ENCODE results near the gene KAT7.

The KAT7 gene

DNA sequence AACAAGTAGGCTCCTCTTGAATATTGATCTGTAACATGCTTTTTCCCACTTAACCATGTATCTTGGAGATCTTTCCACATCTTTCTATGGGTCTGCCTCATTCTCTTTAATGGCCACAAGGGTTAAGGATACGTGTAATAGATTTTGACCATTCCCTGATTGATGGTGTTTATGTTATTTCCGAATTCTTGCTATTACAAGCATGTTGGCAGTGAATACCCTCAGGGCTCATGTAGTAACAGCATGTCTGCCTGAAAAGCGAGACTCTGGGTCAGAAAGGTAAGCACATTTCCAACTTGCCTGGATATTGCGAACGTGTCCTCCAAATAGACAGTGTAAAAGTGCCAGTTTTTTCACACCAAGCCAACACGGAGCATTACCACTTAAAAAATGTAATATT lies 54.4 kb downstream of the KAT7 start:
- DNase-seq (ENCODE audit: low spot score), result no peak

DNA sequence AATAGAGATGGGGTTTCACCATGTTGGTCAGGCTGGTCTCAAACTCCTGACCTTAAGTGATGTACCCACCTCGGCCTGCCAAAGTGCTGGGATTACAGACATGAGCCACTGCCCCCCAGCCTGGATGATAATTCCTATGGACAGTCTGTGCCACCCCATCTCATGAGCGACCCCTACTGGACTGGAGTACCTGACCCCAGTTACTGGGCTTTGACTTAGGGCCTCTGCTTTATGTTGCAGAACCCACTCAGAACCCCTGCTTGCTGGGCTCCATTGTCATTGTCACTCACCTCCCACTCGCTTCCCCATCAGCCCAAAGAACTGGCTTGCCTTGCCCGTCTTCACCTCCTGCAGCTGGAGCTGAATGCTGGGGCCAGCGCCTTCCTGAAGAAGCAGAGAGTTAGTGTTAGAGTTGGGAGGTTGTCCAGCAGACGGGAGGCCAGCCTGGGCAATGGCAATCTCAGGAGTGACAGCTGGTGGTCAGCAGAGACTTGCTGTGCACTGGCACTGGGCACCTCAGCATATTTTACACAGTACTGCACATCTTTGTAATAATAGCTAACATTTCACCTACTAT lies 55.4 kb downstream of the KAT7 start:
- no peak for DNase-seq (ENCODE audit: low spot score)

DNA sequence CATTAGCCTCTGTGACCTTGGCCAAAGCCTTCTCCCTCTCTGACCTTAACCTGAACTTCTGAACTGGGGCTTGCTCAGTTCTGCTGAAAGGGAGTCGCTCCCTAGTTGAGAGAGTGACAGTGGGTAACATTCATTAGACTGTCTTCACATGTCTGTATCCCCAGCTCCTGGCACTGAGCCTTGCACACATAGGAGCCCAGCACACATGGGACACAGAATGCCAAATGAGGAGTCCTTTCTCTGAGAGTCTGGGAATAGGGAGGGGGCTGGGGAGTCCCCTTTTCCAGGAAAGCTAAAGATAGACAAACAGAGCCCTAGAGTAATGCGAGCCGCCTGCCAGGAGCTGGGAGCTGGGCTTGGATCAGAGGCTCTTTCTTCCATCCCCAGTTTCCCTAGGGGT lies 56.8 kb downstream of the KAT7 start:
- DNase-seq (ENCODE audit: low spot score), result peak; percentile 26

DNA sequence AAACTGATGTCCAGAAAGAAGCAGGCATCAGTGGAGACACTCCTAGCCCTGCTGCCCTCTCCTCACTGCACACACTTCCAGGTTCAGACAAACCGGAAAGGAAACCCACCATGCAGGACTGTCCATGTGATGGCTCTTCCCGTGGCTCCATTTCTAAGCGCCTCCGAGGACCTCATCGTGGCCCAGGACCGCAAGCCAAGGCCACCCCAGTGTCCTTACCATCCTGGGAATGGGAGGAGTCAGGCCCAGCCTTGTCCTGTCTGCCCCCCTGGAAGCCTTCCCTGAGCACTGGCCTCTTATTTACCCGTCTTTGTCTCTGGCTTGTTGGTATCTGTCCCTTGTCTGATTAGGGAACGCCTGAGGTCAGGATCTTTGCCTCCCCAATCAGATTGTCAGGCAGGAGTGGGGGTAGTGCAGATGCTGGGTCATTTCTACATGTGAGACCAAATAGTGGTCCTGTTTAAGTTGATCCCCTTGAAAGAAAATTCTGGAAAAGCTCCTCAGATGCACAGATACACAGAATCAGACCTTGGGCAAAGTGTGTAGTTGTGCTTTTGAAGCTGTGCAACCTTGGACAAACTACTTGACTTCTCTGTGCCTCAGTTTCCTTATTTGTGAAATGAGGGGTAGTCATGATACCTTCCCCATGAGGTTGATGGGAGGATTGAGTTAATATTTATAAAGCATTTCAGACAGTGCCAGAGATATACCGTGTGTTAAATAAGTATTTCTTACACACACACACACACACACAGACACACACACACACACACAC lies 58.6 kb downstream of the KAT7 start:
- no peak for DNase-seq (ENCODE audit: low spot score)

DNA sequence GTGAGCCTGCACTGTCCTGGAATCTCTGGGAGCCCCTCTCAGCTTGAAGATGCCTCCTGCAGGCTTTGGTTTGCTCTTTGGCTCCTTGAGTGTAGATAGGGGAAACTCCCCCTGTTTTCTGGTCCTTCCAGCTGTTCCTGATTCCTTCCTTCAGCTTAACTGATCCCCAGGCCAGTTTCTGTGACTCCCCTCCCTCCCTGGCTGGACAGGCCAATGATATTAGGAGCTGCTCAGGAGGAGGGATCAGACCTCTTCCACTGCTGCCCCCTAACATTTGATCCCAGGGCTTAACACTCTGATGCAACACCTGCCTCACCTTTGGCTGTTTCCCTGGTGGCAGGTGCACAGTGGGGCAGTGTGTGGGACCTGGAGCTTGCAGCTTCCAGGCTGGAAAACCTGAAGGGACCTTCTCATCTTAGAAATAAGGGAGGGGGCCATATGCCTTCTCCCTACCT lies 59.6 kb downstream of the KAT7 start, which contains the start of gene TAC4:
Gene TAC4 (minus strand): TSS at position 51 of the 455 bp plus-strand sequence. CDS start 52 bp downstream, outside the sequence.
- DNase-seq (ENCODE audit: low spot score), result no peak

DNA sequence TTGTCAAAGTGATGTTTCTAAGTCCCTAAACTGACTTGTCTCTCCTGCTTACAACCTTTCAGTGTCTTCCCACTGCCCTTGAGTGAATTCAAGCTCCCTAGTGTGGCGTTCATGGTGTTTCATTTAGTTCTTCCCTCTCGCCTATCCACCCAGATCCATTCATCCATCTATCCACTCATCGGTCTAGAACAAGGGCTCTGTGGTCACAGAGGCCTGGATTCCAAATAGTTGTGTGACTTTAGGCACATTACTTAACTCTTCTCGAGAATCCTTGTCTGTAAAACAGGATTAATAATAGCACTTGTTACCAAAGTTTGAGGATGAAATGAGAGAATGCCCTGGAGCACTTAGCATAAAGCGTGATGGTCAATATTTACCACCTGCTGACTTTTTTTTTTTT lies 60.3 kb downstream of the KAT7 start:
- DNase-seq (ENCODE audit: low spot score), result no peak

DNA sequence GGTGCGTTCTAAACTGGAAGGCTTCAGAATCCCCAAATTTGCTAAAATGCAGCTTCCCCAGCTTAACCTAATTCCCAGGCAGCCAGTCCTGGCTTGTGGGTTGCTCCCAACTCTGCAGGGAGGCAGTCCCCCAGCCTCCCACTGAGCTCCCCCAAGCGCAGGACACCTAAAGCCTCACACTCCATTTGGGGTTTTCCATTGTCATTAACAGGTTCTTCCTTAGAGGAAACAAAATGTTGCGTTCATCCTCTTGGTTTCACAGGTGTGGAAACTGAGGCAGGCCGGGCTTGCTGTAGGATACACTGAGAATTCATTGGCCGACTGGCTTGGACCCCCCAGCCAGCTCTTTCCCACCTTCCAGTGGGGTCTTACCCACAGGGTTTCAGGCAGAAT lies 61.7 kb downstream of the KAT7 start:
- no peak for DNase-seq (ENCODE audit: low spot score)

DNA sequence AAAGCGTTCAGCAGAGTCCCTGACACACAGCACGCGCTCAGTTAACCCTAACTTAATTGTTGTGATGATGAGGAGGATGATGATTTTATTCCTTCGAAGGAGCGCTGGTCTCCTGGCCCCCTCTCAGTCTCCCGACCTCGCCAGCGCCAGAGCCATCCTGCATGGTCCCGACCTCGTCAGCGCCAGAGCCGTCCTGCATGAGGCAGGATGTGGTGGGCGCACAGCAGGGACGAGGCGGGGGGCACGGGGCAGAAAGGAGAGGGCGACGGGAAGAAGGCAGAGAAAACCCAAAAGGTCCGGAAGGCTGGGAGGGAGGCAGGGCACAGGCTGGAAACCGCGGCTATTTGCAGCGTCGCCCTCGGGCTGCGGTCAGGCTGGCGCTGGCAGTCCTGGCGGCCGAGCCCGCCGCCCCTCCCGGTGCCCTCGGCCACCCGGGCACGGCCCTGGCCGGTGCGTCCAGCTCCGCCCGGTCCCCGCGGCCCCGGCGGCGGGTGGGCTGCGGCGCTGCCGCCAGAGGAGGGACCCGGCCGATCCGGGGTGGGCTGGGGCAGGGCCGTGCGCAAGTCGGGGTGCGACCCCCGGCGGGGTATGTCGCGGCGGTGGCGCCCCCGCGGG lies 62.4 kb downstream of the KAT7 start:
- no peak for DNase-seq (ENCODE audit: low spot score)

DNA sequence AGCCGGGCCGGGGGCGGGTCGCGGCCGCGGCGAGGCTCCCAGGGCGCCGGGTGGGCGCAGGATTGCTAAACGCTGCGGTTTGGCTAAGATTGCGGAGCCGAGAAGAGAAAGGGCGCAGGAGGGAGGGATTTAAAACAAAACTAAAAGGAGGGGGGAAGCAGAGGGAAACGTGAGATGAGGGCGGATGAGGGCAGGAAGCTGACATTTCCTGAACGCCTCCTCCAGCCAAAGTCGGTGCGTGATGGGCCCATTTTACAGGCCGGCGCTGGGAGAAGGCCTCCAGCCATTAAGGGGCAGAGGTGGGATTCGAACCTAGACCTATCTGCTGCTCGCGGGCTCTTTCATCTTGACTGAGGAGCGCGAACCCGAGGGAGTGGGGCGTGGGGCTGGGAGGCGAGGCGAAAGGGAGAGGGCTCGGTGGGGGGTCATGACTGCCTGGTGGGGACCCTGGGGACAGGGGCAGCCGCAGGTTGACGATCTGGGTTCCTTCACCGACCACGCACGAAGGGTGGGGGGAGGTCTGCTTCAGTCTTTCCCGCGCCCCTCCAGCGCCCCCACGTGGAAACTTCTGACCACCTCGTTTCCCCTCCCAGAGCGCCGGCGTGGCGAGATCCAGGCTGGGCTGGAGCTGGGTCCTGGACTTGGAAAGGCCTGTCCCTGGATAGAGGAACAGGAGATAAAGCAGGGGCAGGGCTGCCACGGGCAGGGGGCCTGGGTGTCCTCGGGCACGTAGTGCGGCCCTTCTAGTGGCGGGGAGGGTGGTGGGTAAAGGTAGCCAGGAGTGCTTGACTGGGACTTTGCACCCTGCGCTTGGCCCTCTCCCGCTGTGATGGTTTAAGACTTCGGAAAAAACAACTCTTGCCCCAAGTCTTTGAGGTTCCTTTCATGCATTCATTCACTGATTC lies 63.2 kb downstream of the KAT7 start:
- DNase-seq (ENCODE audit: low spot score), result no peak

DNA sequence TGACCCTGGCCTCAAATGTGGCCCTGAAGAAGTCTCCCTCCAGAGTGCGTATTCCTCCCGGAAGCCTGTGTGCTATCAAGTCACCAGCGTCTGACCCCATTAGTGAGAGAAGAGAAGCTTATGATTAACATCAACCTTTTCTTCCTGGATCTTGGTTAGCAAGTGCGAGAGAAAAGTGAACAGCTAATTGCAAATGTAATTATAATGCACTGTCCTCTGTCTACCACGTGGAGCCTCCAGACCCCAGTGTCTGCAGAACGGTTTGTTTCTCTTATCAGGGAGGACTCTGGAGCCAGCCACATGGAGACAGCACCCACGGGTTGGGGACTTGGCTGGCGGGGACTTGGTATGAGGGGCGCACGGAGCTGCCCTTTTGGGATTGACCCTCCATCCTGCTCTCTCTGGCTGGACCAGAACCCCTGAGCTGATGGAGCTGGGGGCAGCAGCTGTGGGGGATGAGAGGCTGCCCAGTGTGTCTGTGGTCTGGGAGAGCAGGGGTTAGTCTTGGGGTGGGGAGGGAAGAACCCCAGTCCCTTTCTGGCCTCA lies 65.1 kb downstream of the KAT7 start:
- DNase-seq (ENCODE audit: low spot score), result no peak

DNA sequence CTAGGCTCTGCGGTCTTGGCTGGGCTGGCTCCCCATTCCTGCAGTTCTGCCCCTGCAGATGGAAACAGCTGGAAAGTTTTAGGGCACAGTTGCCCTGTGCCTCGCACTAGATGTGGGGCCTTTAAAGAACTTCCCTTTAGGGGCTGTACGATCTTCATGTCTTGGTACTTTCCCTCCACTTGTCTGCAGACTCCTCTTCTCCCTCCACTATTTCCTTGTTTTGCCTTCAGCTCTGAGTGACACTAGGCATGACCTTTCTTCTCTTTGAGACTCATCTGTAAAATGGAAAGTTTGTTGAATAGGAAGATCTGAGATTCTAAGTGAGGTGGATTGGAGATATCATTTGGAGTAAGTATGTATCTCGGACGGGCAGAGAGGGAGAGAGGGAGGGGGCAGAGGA lies 65.6 kb downstream of the KAT7 start:
- DNase-seq (ENCODE audit: low spot score), result no peak

DNA sequence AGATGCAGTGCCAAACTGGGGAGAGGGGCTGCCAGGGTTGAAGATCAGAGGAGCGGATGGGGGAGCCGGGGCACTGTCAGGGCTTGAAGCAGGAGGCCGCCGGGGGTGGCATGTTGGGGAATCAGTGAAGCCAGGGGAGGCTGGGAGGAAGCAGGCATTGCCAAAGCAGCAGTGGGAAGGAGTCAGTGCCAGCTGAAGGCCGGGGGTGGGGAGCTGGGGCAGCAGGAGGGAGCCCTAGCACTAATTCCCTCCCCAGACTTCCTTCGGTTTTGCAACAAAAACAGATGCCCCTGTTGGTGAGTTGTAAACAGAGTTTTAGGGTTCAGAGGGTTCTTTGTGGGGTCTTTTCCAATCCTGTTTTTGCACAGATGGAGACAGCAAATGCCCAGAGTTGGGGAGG lies 70.3 kb downstream of the KAT7 start:
- no peak for DNase-seq (ENCODE audit: low spot score)

DNA sequence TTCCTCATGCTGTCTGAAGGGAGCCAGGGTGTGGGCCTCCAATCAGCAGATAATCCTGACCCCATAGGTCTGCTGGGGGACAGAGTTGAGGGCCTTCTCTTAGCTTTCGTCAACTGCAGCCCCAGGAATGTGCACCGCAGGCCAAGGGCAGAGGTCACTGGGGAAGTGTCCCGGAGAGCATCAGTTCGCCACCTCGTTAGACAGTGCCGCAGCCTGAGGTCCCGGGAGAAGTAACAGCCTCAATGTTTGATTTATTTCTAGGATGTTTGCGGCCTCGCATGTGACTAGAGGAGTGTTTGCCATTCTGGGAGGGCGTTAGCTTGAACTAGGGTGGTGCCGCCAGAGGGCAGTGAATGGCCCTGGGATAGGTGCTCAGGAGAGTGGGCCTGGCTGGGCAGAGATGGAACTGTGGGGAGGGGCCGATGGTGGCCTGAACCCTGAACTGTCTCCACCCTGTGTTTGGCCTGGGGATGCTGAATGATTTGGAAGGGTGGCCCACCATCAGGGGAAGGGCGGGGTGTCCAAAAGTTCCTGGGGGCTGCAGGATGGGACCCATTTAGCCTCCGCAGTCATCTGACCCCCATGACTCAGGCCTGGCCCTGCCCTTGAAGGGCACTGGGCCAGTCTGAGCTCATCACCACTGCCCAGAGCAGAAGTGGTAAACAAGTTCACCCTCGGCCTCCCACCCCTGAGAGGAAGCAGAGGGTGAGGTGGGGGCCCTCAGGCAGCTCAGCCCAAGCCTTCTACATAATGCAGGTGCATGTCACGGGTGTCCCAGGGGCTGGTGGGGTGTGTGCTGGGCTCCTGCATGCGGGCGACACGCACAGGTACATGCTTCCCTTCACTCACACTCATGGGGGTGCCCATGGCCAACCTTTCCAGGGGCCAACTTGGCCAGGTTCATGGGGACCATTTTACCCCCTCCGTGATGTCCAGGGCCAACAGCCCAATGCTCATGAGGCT lies 71.8 kb downstream of the KAT7 start:
- no peak for DNase-seq (ENCODE audit: low spot score)

DNA sequence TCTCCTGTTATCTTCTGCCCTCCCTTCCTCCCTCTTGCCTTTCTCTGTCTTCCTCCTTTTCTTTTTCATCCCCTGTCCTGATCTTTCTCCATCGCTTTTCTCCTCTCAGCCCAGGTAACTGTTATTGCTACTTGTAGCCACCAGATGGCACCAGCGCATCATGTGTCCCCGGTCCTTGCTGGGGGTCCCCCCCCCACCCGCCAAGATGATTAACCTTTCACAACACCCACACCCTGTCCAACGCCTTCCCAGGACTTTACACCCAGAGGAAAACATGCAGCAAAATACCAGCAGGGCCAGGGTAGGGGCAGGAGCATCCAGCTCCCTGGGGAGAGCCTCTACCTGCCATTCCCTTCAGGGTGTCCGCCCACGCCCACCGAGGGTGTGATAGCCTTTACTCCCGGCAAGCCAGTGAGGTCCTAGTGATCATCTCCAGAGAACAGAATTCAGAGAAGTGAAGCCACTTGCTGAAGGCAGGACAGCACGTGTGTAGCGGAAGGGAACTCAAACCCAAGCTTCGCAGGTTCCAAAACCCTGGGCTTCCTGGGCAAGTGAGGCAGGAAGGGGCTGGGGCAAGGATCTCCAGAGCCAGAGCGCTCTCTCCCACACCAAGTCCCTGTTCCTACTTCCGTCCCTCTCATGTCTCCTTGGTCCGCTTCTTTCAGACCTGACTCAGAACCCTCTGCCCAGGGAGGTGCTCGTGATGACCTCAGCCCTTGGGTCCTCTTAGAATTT lies 72.8 kb downstream of the KAT7 start:
- peak; percentile 38 for DNase-seq (ENCODE audit: low spot score)

DNA sequence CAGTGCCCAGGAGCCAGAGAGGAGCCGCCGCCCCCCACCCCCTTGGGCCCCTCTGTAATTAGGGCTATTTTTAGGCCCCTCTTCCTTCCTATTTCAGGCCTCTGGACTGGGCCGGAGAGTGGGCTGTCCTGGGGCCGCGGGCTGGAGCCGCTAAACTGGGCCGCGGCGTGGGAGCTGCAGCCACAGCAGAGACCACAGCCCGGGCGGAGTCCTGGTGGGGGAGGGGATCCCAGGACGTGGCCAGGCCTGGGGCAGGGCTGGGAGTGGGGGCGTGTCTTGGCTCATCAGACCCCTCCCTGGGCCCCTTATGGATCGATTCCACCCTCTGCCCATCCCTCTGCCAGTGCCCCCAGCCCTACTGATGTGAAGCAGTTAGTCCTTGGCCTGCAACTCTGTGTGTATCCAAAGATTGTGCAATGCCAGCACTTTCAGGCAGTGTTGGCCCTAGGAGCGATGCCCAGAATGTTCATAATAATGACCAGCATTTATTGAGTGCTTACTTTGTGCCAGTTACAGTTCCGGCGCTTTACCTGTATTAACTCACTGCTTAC lies 74.4 kb downstream of the KAT7 start:
- DNase-seq (ENCODE audit: low spot score), result no peak

DNA sequence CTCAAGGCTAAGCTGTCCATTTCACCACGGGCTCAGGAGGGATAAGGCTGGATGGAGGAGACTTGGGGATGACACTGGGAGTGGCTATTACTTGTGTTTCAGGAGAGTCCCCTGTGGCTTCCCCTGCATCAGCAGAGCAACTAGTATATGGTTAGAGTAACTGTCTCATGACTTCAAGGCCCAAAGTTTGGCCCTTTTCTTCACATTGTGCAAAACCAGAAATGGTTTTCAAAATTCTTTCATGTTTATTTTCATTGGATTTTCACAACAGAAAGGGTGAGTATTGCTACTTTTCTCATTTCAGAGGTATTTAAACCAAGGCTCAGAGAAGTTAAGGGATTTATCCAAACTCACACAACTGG lies 77.5 kb downstream of the KAT7 start:
- no peak for DNase-seq (ENCODE audit: low spot score)

DNA sequence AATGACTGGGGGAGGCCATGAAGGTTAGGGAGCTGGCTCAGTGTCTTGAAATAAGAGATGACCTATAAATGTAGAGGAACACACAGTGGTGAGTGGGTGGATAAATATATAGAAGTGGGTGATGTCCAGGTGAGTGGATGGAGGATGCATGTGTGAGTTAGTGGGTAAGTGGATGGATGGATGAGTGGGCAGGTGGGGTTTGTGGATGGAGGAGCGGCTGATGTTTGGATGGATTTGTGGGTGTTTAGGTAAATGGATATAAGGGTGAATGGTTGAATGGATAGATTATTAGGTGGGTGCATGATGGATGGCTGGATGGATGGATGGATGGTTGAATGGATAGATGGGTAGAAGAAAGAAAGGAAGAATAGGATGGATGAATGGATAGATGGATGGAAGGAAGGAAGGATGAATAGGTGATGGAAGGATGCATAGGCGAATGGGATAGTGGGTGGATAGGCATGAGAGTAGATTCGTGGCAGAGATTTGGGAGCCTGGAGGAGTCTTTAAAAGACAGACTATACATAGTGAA lies 78.5 kb downstream of the KAT7 start:
- DNase-seq (ENCODE audit: low spot score), result no peak

DNA sequence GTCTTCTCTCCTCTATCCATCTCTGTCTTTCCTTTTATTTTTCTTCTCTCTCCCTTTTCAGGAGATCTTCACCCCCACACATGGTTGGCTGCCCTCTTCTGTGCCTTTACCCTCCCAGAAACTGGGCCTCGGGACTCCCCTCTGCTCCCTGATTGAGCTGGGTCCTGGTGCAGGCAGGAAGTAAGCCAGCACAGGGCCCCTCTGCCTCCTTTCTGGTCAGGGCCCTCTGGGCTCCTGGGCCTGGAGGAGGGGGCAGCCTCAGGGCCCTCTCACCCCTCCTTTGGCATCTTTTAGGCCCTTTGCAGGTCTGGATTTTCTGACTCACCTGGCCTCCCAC lies 80.5 kb downstream of the KAT7 start:
- DNase-seq (ENCODE audit: low spot score), result no peak

DNA sequence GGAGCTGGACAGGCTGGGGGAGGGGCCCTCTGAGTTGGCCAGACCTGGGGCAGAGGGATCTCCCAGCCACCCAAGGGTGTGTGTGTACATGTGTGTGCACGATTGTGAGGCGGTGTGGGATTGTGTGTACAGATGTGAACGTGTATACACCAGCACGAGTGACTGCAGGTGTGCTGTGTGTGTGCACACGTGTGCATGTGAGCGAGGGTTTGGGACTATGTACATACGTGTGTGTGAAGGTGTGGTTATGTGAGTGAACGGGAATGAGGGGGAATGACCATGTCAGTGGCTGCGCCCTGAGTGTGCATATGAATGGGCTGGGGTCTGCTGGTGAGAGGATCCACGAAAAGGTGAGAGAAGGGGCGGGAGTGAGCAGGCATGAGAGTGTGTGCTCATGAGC lies 81.8 kb downstream of the KAT7 start:
- no peak for DNase-seq (ENCODE audit: low spot score)

DNA sequence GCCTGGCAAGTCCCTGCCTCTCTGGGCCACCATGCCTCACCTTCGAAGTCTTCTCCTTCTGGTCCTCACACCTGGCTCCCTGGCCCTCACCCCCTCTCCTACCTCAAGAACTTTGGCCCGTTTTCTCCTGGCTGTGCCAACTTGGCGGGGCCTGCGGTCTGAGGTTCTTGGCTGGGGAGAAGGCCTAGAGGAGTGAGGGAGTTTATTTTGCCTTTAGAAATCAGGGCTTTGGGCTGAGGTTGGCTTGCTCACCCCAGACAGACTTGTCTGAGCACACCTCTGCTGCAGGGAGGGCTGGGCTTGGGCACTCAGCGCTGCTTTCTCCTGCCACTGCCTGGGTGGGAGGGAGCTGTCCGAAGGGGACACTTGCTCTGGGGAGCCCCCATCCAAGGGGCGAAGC lies 82.7 kb downstream of the KAT7 start:
- no peak for DNase-seq (ENCODE audit: low spot score)

All from COLO829 (cell line).